Gastroesophageal sphincter (tissue), 3 donors: ENCODE data around the gene CHSY3.

Experiments used
- CTCF ChIP-seq, 4 experiments: fragments of 200-600 bp in 2 of 4; fragments of 450-650 bp in 2 of 4; sonication (generic) in 1 of 4; IDR thresholded peaks; one replicate each; pipeline ENCODE4 v1.5.1; 2017 to 2019; ENCODE audit warnings: antibody characterized with exemption in 4 of 4, mild to moderate bottlenecking in 2 of 4, moderate library complexity in 2 of 4
- EP300 ChIP-seq: sonication (generic); formaldehyde crosslinking; IDR thresholded peaks from one replicate; pipeline ENCODE4 v1.6.1; 2017; ENCODE audit warnings: antibody characterized with exemption, mild to moderate bottlenecking
- POLR2A ChIP-seq, 2 donors: fragments of 450-650 bp; IDR thresholded peaks; one replicate each; pipeline ENCODE4 v1.6.1; 2017; ENCODE audit warnings: antibody characterized with exemption in 2 of 2, mild to moderate bottlenecking in 2 of 2, moderate library complexity in 1 of 2
- POLR2AphosphoS5 ChIP-seq: sonication (generic); formaldehyde crosslinking; IDR thresholded peaks from one replicate; pipeline ENCODE4 v1.6.1; 2017; ENCODE audit warnings: antibody characterized with exemption

GRCh38 chr5:130061746-130062145 is 157.5 kb downstream of the CHSY3 start:
- no peak for TF ChIP-seq CTCF (IDR thresholded peaks at IDR 0.05)
- TF ChIP-seq POLR2A (IDR thresholded peaks at IDR 0.05) = no peak
- no peak for TF ChIP-seq POLR2AphosphoS5
- no peak for TF ChIP-seq EP300
